Measurements from ENCODE around the gene NENF.

NENF gene

GRCh38 chr1:212415107-212415841 is 17.4 kb upstream of the NENF start:
- peak overlapping the region; percentile 88 for H3K4me3 ChIP-seq (ENCODE audit: low read length)
- DNase-seq (ENCODE audit: low read depth), result no peak
- TF ChIP-seq CTCF (conservative IDR thresholded peaks at IDR 0.05; ENCODE audit: low read length), result no peak

DNA sequence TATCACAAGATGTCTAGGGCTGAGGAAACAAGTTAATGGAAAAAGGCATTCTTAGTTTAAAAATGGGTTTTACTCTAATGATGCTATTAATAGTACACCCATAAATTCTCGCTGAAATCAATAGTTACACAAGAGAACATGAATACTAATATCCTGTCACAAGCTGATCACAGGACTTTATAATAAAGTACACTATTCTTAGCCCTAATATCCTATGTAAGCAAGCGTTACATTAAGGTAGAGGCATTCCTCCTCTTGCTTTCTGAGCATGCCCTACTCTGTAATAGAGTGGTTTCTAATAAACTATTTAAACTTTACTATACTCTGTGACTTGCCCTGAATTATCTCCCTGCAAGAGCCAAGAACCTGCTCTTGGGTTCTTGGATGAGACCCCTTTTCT is 11.6 kb upstream of the NENF start:
- H3K4me3 ChIP-seq (ENCODE audit: low read length), result no peak overlapping the region
- no peak for DNase-seq (ENCODE audit: low read depth)
- no peak for TF ChIP-seq CTCF (conservative IDR thresholded peaks at IDR 0.05; ENCODE audit: low read length)

DNA sequence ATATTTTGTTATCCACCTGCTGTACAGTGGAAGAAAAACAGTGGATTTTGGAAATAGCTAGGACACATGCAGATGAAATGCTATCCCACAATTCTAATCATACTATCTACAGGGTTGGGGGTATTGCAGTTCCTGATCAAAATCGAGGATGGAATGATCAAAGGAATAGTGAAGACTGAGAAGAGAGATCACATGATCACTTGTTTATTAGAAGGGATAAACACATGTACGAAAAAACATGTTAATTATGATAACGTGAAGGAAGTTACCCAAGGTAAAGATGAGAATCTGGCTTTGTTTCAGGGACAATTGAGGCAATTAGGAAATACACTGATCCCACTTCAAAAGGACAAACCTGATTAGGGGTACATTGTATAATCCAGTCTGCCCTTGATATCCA is 8.8 kb upstream of the NENF start:
- H3K4me3 ChIP-seq (ENCODE audit: low read length), result no peak overlapping the region
- TF ChIP-seq CTCF (conservative IDR thresholded peaks at IDR 0.05; ENCODE audit: low read length), result no peak
- DNase-seq (ENCODE audit: low read depth), result no peak

DNA sequence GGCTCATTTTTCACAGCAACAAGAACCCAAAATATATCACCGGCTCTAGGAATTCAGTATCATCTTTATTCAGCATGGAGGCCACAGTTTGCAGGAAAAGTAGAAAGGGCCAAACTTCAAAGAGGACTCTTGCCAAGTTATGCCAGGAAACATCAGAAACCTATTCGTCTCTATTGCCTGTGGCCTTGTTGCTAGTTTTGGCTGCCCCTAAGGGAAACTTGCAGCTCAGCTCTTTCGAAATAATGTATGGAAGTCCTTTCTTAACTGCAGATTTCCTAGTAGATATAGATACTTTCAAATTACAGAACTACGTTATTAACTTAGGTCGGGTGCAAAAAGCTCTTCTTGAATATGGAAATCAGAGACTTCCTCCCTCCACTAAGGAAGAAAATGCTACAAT is 4.2 kb upstream of the NENF start:
- DNase-seq (ENCODE audit: low read depth), result no peak
- no peak for TF ChIP-seq CTCF (conservative IDR thresholded peaks at IDR 0.05; ENCODE audit: low read length)
- no peak overlapping the region for H3K4me3 ChIP-seq (ENCODE audit: low read length)

DNA sequence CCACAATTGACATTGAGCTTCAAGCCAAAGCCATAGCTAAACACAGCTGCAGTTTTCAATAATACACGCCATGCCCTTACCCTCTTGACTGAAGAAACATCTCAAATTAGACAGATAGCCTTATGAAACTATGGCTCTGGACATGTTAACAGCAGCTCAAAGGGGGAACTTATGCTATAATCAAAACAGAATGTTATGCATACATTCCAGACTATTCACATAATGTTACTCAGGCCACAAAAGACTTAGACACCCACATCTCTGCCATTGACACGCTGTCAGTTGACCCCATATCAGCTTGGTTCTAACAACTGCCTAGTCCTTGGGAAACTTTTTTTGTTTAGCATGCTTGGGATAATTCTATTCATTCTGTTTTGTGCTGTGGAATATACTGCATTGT is 2.3 kb upstream of the NENF start:
- TF ChIP-seq CTCF (conservative IDR thresholded peaks at IDR 0.05; ENCODE audit: low read length), result no peak
- H3K4me3 ChIP-seq (ENCODE audit: low read length), result no peak overlapping the region
- peak; percentile 33 for DNase-seq (ENCODE audit: low read depth)

DNA sequence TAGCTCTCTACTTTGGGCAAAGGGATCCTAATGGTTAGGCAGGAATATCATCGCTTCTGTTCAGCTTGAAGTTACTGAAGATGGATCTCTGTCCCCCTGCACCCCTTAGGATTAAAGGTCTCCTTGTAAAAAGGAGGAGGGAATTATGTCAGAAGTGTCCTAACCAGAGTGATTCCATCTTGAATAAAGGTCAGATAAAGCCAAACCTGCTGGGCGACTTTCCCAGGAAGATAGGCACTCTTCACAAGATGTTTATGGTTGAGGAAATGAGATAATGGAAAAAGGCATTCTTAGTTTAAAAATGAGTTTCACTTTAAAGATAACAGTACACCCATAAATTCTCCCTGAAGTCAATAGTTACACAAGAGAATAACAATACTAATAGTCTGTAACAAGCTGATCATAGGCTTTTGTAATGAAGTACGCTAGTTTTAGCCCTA is 1.7 kb upstream of the NENF start:
- no peak for DNase-seq (ENCODE audit: low read depth)
- no peak overlapping the region for H3K4me3 ChIP-seq (ENCODE audit: low read length)
- TF ChIP-seq CTCF (conservative IDR thresholded peaks at IDR 0.05; ENCODE audit: low read length), result no peak

- H3K4me3 ChIP-seq (ENCODE audit: low read length), result no peak overlapping the region
- no peak for DNase-seq (ENCODE audit: low read depth)
- TF ChIP-seq CTCF (conservative IDR thresholded peaks at IDR 0.05; ENCODE audit: low read length), result no peak
Observed at GRCh38 chr1:212431644-212432043, 1.1 kb upstream of the NENF start.
